OCI-LY7 (cell line): ENCODE results near the gene COMMD10. TPM values are rescaled to one million over a fixed set of nuclear protein-coding genes. Genes with fewer than 3 reads are reported as not detected.

Source experiments
- BruUV-seq: library from RNA; stranded (reverse); fragments of 400-500 nt; replicated peaks from 2 replicates; lab custom pipeline; 2021; lab: Mats Ljungman, UMichigan
- CTCF ChIA-PET: fragments of 300-600 bp; sonication (Branson Sonifier 250); formaldehyde crosslinking; loops from one replicate; lab custom pipeline; 2022; ENCODE audit warnings: antibody characterized with exemption; ENCODE audit not compliant: unreplicated experiment; lab: Charles Lee
- POLR2A ChIA-PET: fragments of 300-600 bp; sonication (Branson Sonifier 250); formaldehyde crosslinking; loops from one replicate; lab custom pipeline; 2022; ENCODE audit warnings: antibody characterized with exemption; lab: Charles Lee
- DNase-seq: peaks from one replicate; pipeline ENCODE4 v3.0.0-alpha.2; 2015; ENCODE audit warnings: low spot score
- H2AFZ ChIP-seq: fragments of 200-600 bp; sonication (generic), shearing (Covaris generic); 2 replicates; pipeline ENCODE4 v1.6.1; 2014; ENCODE audit warnings: mild to moderate bottlenecking, antibody characterized with exemption, low read length, moderate library complexity
- H3K27ac ChIP-seq: fragments of 200-600 bp; sonication (generic); 2 replicates; pipeline ENCODE4 v1.5.1; 2014; ENCODE audit warnings: mixed run types, low read depth, mild to moderate bottlenecking, moderate library complexity, low read length, inconsistent platforms; ENCODE audit not compliant: poor library complexity, severe bottlenecking
- H3K36me3 ChIP-seq: fragments of 200-600 bp; sonication (generic); 2 replicates; pipeline ENCODE4 v1.6.1; 2014; ENCODE audit warnings: mild to moderate bottlenecking, antibody characterized with exemption, low read length, moderate library complexity, mixed read lengths; ENCODE audit not compliant: insufficient read depth
- H3K4me1 ChIP-seq: fragments of 200-600 bp; sonication (generic); 2 replicates; pipeline ENCODE4 v1.5.1; 2014; ENCODE audit warnings: mild to moderate bottlenecking, low read length; ENCODE audit not compliant: insufficient read depth, poor library complexity, severe bottlenecking
- H3K4me2 ChIP-seq: fragments of 200-600 bp; sonication (generic); 2 replicates; pipeline ENCODE4 v1.6.1; 2014; ENCODE audit warnings: mild to moderate bottlenecking, low read length
- H3K4me3 ChIP-seq: fragments of 200-600 bp; sonication (generic); 2 replicates; pipeline ENCODE4 v1.5.1; 2014; ENCODE audit warnings: mild to moderate bottlenecking, low read depth, low read length; ENCODE audit not compliant: poor library complexity, severe bottlenecking
- H3K79me2 ChIP-seq: fragments of 200-600 bp; sonication (generic); 2 replicates; pipeline ENCODE4 v1.6.1; 2016; ENCODE audit warnings: low read depth, mild to moderate bottlenecking, low read length, moderate library complexity, mixed read lengths; ENCODE audit not compliant: insufficient read depth
- H3K9me2 ChIP-seq: fragments of 200-600 bp; sonication (generic); 2 replicates; pipeline ENCODE4 v1.6.1; 2016; ENCODE audit warnings: mild to moderate bottlenecking, low read length, mixed read lengths; ENCODE audit not compliant: insufficient read depth
- H3K9me3 ChIP-seq: fragments of 200-600 bp; sonication (generic); 2 replicates; pipeline ENCODE4 v1.6.1; 2014; ENCODE audit warnings: mild to moderate bottlenecking, mixed run types, low read length, mixed read lengths
- H4K20me1 ChIP-seq: fragments of 200-600 bp; sonication (generic); 2 replicates; pipeline ENCODE4 v1.6.1; 2014; ENCODE audit warnings: mild to moderate bottlenecking, antibody characterized with exemption, low read length, moderate library complexity, mixed read lengths; ENCODE audit not compliant: insufficient read depth
- EZH2phosphoT487 ChIP-seq: fragments of 200-600 bp; sonication (generic); IDR thresholded peaks from 2 replicates; pipeline ENCODE4 v1.6.1; 2018; ENCODE audit warnings: low read depth, borderline replicate concordance, mild to moderate bottlenecking, mixed run types, antibody characterized with exemption, low read length, moderate library complexity, mixed read lengths
- intact Hi-C: fragments of 100-400 bp; cut with micrococcal nuclease; formaldehyde crosslinking; loops from one replicate; pipeline ENCODE4 v1.10.0; 2022; ENCODE audit not compliant: unreplicated experiment
- total RNA-seq, 2 experiments: library from RNA; depleted of rRNA in 1 of 2; stranded (reverse); fragments of >200 nt in 1 of 2; shearing (Covaris generic) in 1 of 2; gene quantifications; 2 replicates each; pipeline ENCODE4 v1.2.3, GENCODE V29; 2014 to 2022
- TF ChIP-seq, protein P1 (sequence below): fragments of 200-600 bp; sonication (generic); conservative IDR thresholded peaks from 2 replicates; pipeline ENCODE4 v1.5.1; 2014; ENCODE audit warnings: mild to moderate bottlenecking, antibody characterized with exemption, low read length, moderate library complexity, mixed read lengths

Gene COMMD10
- total RNA-seq, 2 experiments from 2014 or later, result 15.0 to 15.7 TPM

DNA sequence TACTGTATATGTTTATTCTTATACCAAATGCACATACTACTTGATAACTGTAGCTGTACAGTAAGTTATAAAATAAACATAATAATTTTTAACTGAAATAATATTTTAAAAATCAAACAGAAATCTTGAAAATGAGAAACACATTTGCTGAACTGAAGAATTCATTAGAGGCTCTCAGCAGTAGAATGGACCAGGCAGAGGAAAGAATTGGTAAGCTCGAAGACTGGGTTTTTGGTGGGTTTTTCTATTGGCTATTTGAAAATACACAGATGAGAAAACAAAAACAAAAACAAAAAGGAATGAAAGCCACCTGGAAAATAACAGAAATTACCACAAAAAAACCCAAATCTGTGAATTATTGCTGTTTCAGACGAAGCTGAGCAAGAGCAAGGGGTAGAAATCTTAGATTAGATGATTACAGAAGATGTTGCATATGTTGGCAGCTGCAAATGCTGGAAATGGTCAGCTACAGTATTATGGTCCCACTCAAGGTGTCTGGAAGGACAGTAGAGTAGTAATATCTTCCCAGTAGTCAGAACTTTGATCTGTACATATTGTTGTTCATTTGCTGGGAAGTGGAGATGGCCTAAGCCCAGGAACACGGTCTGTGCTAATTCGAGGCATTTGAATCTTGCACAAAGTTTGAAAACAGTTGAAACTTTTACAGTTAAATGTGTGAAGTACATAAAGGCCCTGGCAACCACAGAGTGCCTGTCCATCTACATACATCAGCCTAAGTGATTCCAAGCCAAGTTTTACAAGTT, 233.4 kb downstream of the COMMD10 start:
- BruUV-seq, result no TSS peak
- no peak overlapping the region for H2AFZ ChIP-seq
- no peaks in the 10 kb centered on the region for H4K20me1 ChIP-seq
- H3K4me2 ChIP-seq, result no peak overlapping the region
- no peaks in the 10 kb centered on the region for H3K4me1 ChIP-seq
- ChIA-PET POLR2A (no interaction called here), CTCF (no interaction called here)
- H3K9me2 ChIP-seq, result no peaks in the 10 kb centered on the region
- intact Hi-C loops, result no loop called here
- H3K79me2 ChIP-seq, result no peaks in the 10 kb centered on the region
- no peak for DNase-seq
- no peaks in the 10 kb centered on the region for H3K9me3 ChIP-seq
- H3K4me3 ChIP-seq, result no peak overlapping the region
- no peak overlapping the region for H3K27ac ChIP-seq
- TF ChIP-seq, protein P1, sequence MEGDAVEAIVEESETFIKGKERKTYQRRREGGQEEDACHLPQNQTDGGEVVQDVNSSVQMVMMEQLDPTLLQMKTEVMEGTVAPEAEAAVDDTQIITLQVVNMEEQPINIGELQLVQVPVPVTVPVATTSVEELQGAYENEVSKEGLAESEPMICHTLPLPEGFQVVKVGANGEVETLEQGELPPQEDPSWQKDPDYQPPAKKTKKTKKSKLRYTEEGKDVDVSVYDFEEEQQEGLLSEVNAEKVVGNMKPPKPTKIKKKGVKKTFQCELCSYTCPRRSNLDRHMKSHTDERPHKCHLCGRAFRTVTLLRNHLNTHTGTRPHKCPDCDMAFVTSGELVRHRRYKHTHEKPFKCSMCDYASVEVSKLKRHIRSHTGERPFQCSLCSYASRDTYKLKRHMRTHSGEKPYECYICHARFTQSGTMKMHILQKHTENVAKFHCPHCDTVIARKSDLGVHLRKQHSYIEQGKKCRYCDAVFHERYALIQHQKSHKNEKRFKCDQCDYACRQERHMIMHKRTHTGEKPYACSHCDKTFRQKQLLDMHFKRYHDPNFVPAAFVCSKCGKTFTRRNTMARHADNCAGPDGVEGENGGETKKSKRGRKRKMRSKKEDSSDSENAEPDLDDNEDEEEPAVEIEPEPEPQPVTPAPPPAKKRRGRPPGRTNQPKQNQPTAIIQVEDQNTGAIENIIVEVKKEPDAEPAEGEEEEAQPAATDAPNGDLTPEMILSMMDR, result no peak
- no peak for TF ChIP-seq EZH2phosphoT487
- no peaks in the 10 kb centered on the region for H3K36me3 ChIP-seq

DNA sequence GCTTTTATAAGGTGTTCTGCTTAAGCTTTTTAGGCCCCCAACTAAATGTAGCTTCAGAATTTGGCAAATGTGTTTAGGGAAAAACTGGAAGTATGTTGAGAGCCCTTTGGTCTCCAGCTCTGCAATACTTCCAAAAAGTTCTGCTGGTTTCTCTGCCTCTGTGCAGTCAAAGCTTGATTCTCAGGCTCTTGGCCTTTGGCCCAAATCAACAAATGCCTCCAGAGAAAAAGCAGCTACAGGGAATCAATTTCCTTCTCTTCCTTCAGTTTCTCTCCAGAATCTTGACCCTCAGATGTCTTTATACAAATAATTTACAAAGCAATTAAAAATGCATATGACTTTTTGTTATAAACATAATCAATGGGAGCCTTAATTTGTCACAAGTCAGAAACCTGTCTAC, 235.7 kb downstream of the COMMD10 start:
- H3K9me2 ChIP-seq, result no peaks in the 10 kb centered on the region
- no peak overlapping the region for H3K4me2 ChIP-seq
- no peak for DNase-seq
- H2AFZ ChIP-seq, result no peak overlapping the region
- H3K36me3 ChIP-seq, result no peaks in the 10 kb centered on the region
- BruUV-seq, result no TSS peak
- H3K4me3 ChIP-seq, result no peak overlapping the region
- no peak overlapping the region for H3K27ac ChIP-seq
- ChIA-PET CTCF (no interaction called here), POLR2A (interaction anchor here (1.1 kb wide), 1 partner anchor 23 kb away, joined by 4 read pairs; no protein-coding TSS in a partner anchor)
- H3K79me2 ChIP-seq, result no peaks in the 10 kb centered on the region
- no peaks in the 10 kb centered on the region for H4K20me1 ChIP-seq
- H3K9me3 ChIP-seq, result no peaks in the 10 kb centered on the region
- TF ChIP-seq EZH2phosphoT487, result no peak
- TF ChIP-seq, protein P1, result no peak
- no peaks in the 10 kb centered on the region for H3K4me1 ChIP-seq
- intact Hi-C loops, result no loop called here

DNA sequence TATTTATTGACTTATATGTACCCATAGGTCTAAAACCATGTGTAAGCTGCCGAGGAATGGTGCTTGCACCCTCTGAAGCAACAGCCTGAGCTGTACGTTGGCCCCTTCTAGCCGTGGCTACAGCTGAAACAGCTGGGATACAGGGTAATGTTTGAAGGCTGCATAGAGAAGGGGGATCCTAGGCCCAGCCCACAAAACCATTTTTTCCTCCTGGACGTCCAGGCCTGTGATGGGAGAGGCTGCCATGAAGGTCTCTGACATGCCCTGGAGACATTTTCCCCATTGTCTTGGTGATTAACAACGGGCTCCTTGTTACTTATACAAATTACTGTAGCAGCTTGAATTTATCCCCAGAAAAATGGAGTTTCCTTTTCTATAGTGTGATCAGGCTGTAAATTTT, 244.7 kb downstream of the COMMD10 start:
- Histone ChIP-seq H3K36me3 (no peaks in the 10 kb centered on the region), H3K27ac (no peak overlapping the region), H3K9me3 (no peaks in the 10 kb centered on the region), H3K4me2 (no peak overlapping the region), H4K20me1 (no peaks in the 10 kb centered on the region), H2AFZ (no peak overlapping the region), H3K4me3 (no peak overlapping the region), H3K9me2 (no peaks in the 10 kb centered on the region), H3K4me1 (no peaks in the 10 kb centered on the region), H3K79me2 (no peaks in the 10 kb centered on the region)
- BruUV-seq, result no TSS peak
- no peak for DNase-seq
- ChIA-PET POLR2A (no interaction called here), CTCF (no interaction called here)
- TF ChIP-seq, protein P1, result no peak
- no peak for TF ChIP-seq EZH2phosphoT487
- intact Hi-C loops, result no loop called here
